RWPE1 (cell line): ENCODE results near the gene ARFIP1.

ENCODE experiments used
- CTCF ChIA-PET: fragments of 350-600 bp; sonication (Branson Sonifier 250); formaldehyde crosslinking; extraction: SDS; loops from one replicate; lab custom pipeline; 2021; lab: Yijun Ruan, JAX
- POLR2A ChIA-PET: fragments of 400-600 bp; formaldehyde crosslinking; extraction: SDS; loops from one replicate; lab custom pipeline; 2020; ENCODE audit warnings: antibody characterized with exemption; ENCODE audit not compliant: low non-redundant PET; lab: Yijun Ruan, JAX
- DNase-seq: peaks from one replicate; pipeline ENCODE4 v3.0.0; 2012; ENCODE audit warnings: low spot score
- H3K27ac ChIP-seq: fragments of 450-650 bp; 2 replicates; pipeline ENCODE4 v1.5.1; 2017
- CTCF ChIP-seq: fragments of 450-650 bp; conservative IDR thresholded peaks from 2 replicates; pipeline ENCODE4 v1.5.1; 2017; ENCODE audit warnings: low read depth, mild to moderate bottlenecking

The ARFIP1 gene

GRCh38 chr4:152817331-152817730, 37.6 kb downstream of the ARFIP1 start:
- no peak for TF ChIP-seq CTCF
- no peak for DNase-seq
- ChIA-PET CTCF (no interaction called here), POLR2A (no interaction called here)
- H3K27ac ChIP-seq, result no peak overlapping the region

- CTCF ChIA-PET, result no interaction called here
- POLR2A ChIA-PET, result no interaction called here
Observed at GRCh38 chr4:152819026-152819645, 39.4 kb downstream of the ARFIP1 start.

GRCh38 chr4:152820073-152820472, 40.3 kb downstream of the ARFIP1 start:
- POLR2A ChIA-PET, result no interaction called here
- no peak for DNase-seq
- no peak for TF ChIP-seq CTCF
- no peak overlapping the region for H3K27ac ChIP-seq
- CTCF ChIA-PET, result no interaction called here

More at GRCh38 chr4:152819026-152819645, 39.4 kb downstream of the ARFIP1 start:
- DNase-seq, result no peak
- no peak overlapping the region for H3K27ac ChIP-seq
- TF ChIP-seq CTCF, result no peak

- TF ChIP-seq CTCF, result no peak
- DNase-seq, result no peak
- POLR2A ChIA-PET, result no interaction called here
- CTCF ChIA-PET, result no interaction called here
- no peak overlapping the region for H3K27ac ChIP-seq
Observed at GRCh38 chr4:152822323-152822722, 42.6 kb downstream of the ARFIP1 start.

- TF ChIP-seq CTCF, result no peak
- H3K27ac ChIP-seq, result no peak overlapping the region
- DNase-seq, result no peak
- ChIA-PET CTCF (no interaction called here), POLR2A (no interaction called here)
Observed at GRCh38 chr4:152824561-152824960, 44.8 kb downstream of the ARFIP1 start.

GRCh38 chr4:152825336-152825735, 45.6 kb downstream of the ARFIP1 start:
- no peak overlapping the region for H3K27ac ChIP-seq
- DNase-seq, result no peak
- TF ChIP-seq CTCF, result no peak
- CTCF ChIA-PET, result no interaction called here
- POLR2A ChIA-PET, result no interaction called here

- POLR2A ChIA-PET, result no interaction called here
- TF ChIP-seq CTCF, result no peak
- CTCF ChIA-PET, result no interaction called here
- no peak for DNase-seq
- H3K27ac ChIP-seq, result no peak overlapping the region
Observed at GRCh38 chr4:152828122-152828521, 48.4 kb downstream of the ARFIP1 start.
